ENCODE data around the gene GNG12. TPM values are rescaled to one million over a fixed set of nuclear protein-coding genes. Genes with fewer than 3 reads are reported as not detected.

Gene GNG12
- polyA plus RNA-seq, 1 donor (not counting 4 experiments of a cell fraction or from before 2014, with no cell fraction given), result 208 TPM

- Histone ChIP-seq H2AFZ (ENCODE audit: control insufficient read depth, low read length) (peak within 1 kb of the TSS; percentile 38), H3K4me1 (ENCODE audit: control insufficient read depth, extremely low read depth, insufficient read depth, low read length) (peaks cover 40% of the 10 kb centered on the region)
- FAIRE-seq, result peak; percentile 23
Observed at GRCh38 chr1:67685067-67685557, 148.2 kb downstream of the GNG12 start, which contains the start of gene GADD45A. Gene GADD45A (plus strand): TSS chr1:67685201. CDS start chr1:67685495, 294 bp downstream.

GRCh38 chr1:67684526-67685066, 148.7 kb downstream of the GNG12 start:
- Histone ChIP-seq H3K4me3 (ENCODE audit: control insufficient read depth in 2 of 3, extremely low read depth in 1 of 3, insufficient read depth in 2 of 3, low read depth in 1 of 3, low read length in 3 of 3) (peak overlapping the region; percentile 81 to 94 (median 90)), H4K20me1 (ENCODE audit: control insufficient read depth, extremely low read depth, insufficient read depth, low read length) (peaks cover 12% of the 10 kb centered on the region), H3K9me1 (ENCODE audit: control insufficient read depth, extremely low read depth, insufficient read depth, low read length) (no peaks in the 10 kb centered on the region), H3K9me3 (ENCODE audit: control insufficient read depth, low read depth, low read length) (no peaks in the 10 kb centered on the region), H3K4me2 (ENCODE audit: control insufficient read depth, extremely low read depth, insufficient read depth, low read depth, low read length) (peak overlapping the region; percentile 99), H3K27ac (ENCODE audit: control insufficient read depth, insufficient read depth, low read length) (peak overlapping the region; percentile 99), H3K36me3 (ENCODE audit: control insufficient read depth in 2 of 2, extremely low read depth in 1 of 2, insufficient read depth in 2 of 2, low read length in 2 of 2) (peaks cover 6 to 29% of the 10 kb centered on the region in 2 experiments), H3K9ac (ENCODE audit: control insufficient read depth, extremely low read depth, insufficient read depth, low read length) (peak overlapping the region; percentile 99), H3K4me1 (ENCODE audit: control insufficient read depth, extremely low read depth, insufficient read depth, low read length) (peaks cover 46% of the 10 kb centered on the region), H3K27me3 (ENCODE audit: control insufficient read depth, extremely low read depth, insufficient read depth, low read length) (no peaks in the 10 kb centered on the region), H2AFZ (ENCODE audit: control insufficient read depth, low read length) (no peak overlapping the region), H3K79me2 (ENCODE audit: control insufficient read depth, insufficient read depth, low read length) (peaks cover 25% of the 10 kb centered on the region)
- DNase-seq (ENCODE audit: low read depth, low spot score), result no peak
- dilution Hi-C loops (cut with MboI; ENCODE audit: extremely low pct_ligation_motif_present, low sequenced_read_pairs), result loop anchor here (25.0 kb wide), 1 partner anchor 147 kb away; no protein-coding TSS in a partner anchor
- FAIRE-seq, result no peak
- no peak for TF ChIP-seq EZH2 (IDR thresholded peaks at IDR 0.05; ENCODE audit: low read length)
- no peak for TF ChIP-seq CTCF (optimal IDR thresholded peaks at IDR 0.05 in 1 of 3, IDR thresholded peaks at IDR 0.05 in 1 of 3, conservative IDR thresholded peaks at IDR 0.05 in 1 of 3; ENCODE audit: extremely low read depth in 1 of 3, insufficient read depth in 2 of 3, low read length in 3 of 3)

More at GRCh38 chr1:67685067-67685557, 148.2 kb downstream of the GNG12 start, which contains the start of gene GADD45A:
- Histone ChIP-seq H3K27me3 (ENCODE audit: control insufficient read depth, extremely low read depth, insufficient read depth, low read length) (no peaks in the 10 kb centered on the region), H3K9ac (ENCODE audit: control insufficient read depth, extremely low read depth, insufficient read depth, low read length) (peak within 1 kb of the TSS; percentile 99), H3K9me1 (ENCODE audit: control insufficient read depth, extremely low read depth, insufficient read depth, low read length) (no peaks in the 10 kb centered on the region), H3K27ac (ENCODE audit: control insufficient read depth, insufficient read depth, low read length) (peak within 1 kb of the TSS; percentile 99), H4K20me1 (ENCODE audit: control insufficient read depth, extremely low read depth, insufficient read depth, low read length) (peaks cover 12% of the 10 kb centered on the region), H3K4me2 (ENCODE audit: control insufficient read depth, extremely low read depth, insufficient read depth, low read depth, low read length) (peak within 1 kb of the TSS; percentile 99), H3K36me3 (ENCODE audit: control insufficient read depth in 2 of 2, extremely low read depth in 1 of 2, insufficient read depth in 2 of 2, low read length in 2 of 2) (peaks cover 6 to 29% of the 10 kb centered on the region in 2 experiments), H3K79me2 (ENCODE audit: control insufficient read depth, insufficient read depth, low read length) (peaks cover 25% of the 10 kb centered on the region), H3K4me3 (ENCODE audit: control insufficient read depth in 2 of 3, extremely low read depth in 1 of 3, insufficient read depth in 2 of 3, low read depth in 1 of 3, low read length in 3 of 3) (peak within 1 kb of the TSS; percentile 90 to 94 (median 93)), H3K9me3 (ENCODE audit: control insufficient read depth, low read depth, low read length) (no peaks in the 10 kb centered on the region)
- dilution Hi-C loops (cut with MboI; ENCODE audit: extremely low pct_ligation_motif_present, low sequenced_read_pairs), result loop anchor here (25.0 kb wide), 1 partner anchor 148 kb away; no protein-coding TSS in a partner anchor
- no peak for DNase-seq (ENCODE audit: low read depth, low spot score)
- TF ChIP-seq EZH2 (IDR thresholded peaks at IDR 0.05; ENCODE audit: low read length) (no peak), CTCF (optimal IDR thresholded peaks at IDR 0.05 in 1 of 3, IDR thresholded peaks at IDR 0.05 in 1 of 3, conservative IDR thresholded peaks at IDR 0.05 in 1 of 3; ENCODE audit: extremely low read depth in 1 of 3, insufficient read depth in 2 of 3, low read length in 3 of 3) (peak in 1 of 3 experiments; percentile 6)

Data from keratinocyte (primary cell).